Astrocyte of the spinal cord (primary cell): Measurements from ENCODE around the gene ELAVL1.
A peak's percentile ranks its signal among the peaks of the same experiment; 100 is the strongest.
"Not testable (repeated sequence)": the region's sequence is repeated elsewhere in the genome, so short reads cannot be mapped to it uniquely, and the experiment has no call there.

Experiments
- DNase-seq: peaks from one replicate; pipeline ENCODE4 v3.0.0; 2011; ENCODE audit warnings: low read depth, low spot score
- H3K4me3 ChIP-seq: 2 replicates; pipeline ENCODE4 v1.5.1; 2011; ENCODE audit warnings: low read depth, mild to moderate bottlenecking, low read length, moderate library complexity
- in situ Hi-C: cut with HindIII; loops from 2 replicates; pipeline ENCODE4 v1.10.0; 2017; ENCODE audit warnings: low sequenced_read_pairs
- TF ChIP-seq, protein P1 (sequence below): IDR thresholded peaks from 2 replicates; pipeline ENCODE4 v1.5.1; 2012; ENCODE audit warnings: low read depth, mild to moderate bottlenecking, low read length, inconsistent platforms

Gene ELAVL1

DNA sequence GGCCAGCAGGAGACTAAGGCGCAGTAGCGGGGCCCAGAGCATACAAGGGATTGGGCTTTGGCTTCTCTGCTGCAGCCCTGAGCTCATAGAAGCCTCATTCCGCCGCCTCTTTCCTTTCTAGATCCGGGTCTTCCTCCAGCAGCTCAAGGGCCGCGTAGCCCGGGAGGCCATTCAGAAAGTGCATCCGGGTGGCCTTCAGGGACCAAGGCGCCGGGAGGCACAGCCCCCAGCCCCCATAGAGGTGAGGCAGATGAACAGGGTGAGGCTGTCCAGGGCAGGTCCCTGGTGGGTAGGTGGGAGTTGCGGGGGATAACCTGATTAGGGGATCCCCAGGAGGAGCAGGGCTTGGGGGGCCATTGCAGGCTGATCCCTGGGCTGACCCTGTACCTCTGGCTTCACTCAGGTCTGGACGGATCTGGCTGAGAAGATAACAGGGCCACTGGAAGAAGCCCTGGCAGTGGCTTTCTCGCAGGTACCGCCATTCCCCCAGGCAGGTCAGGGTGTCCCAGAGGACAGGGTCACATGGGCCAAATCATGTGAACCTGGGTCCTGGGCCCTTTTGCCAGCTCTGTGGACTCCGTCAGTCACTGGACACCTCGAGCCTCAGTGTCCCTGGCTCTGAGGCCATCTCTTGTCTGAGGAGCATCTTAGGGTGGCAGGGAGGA is 84.0 kb downstream of the ELAVL1 start:
- in situ Hi-C loops, result no loop called here
- TF ChIP-seq, protein P1, sequence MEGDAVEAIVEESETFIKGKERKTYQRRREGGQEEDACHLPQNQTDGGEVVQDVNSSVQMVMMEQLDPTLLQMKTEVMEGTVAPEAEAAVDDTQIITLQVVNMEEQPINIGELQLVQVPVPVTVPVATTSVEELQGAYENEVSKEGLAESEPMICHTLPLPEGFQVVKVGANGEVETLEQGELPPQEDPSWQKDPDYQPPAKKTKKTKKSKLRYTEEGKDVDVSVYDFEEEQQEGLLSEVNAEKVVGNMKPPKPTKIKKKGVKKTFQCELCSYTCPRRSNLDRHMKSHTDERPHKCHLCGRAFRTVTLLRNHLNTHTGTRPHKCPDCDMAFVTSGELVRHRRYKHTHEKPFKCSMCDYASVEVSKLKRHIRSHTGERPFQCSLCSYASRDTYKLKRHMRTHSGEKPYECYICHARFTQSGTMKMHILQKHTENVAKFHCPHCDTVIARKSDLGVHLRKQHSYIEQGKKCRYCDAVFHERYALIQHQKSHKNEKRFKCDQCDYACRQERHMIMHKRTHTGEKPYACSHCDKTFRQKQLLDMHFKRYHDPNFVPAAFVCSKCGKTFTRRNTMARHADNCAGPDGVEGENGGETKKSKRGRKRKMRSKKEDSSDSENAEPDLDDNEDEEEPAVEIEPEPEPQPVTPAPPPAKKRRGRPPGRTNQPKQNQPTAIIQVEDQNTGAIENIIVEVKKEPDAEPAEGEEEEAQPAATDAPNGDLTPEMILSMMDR, result no peak
- no peak for DNase-seq
- peak overlapping the region; percentile 48 for H3K4me3 ChIP-seq

DNA sequence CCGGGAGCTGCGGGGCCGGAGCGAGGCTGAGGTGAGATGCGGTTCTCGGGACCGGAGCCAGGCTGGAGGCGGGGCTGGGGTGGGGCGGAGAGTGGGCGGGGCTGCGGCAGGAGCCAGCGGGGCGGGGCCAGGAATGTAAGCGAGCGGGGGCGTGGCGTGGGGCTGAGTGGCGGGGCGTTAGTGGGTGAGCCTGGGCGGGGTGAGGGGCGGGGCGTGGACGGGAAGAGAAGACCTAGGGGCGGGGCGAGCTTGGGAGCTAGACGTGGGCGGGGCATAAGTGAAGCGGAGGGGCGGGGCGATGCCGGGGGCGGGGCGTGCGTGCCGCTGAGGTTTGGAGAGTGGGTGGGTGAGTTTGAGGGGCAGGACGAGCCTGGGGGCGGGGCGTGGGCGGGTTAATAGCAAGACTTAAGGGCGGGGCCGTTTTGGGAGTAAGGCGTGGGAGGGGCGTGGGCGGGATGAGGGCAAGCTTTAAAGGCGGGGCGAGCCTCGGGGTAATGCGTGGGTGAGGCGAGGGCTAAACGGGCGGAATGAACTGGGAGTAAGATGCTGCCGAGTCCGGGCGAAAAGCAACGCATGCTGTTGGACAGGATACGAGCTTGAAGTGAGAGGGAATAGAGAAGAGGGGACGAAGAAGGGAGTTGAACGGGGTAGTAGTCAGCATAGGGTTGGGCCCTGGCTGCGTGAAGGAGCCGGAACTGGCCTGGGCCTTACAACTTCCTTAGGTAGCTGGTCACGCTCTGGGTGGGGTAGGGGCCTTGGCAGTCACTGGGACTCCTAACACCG is 84.7 kb downstream of the ELAVL1 start:
- in situ Hi-C loops, result no loop called here
- H3K4me3 ChIP-seq, result peak overlapping the region; percentile 48
- DNase-seq, result peak; percentile 98
- TF ChIP-seq, protein P1, result no peak

DNA sequence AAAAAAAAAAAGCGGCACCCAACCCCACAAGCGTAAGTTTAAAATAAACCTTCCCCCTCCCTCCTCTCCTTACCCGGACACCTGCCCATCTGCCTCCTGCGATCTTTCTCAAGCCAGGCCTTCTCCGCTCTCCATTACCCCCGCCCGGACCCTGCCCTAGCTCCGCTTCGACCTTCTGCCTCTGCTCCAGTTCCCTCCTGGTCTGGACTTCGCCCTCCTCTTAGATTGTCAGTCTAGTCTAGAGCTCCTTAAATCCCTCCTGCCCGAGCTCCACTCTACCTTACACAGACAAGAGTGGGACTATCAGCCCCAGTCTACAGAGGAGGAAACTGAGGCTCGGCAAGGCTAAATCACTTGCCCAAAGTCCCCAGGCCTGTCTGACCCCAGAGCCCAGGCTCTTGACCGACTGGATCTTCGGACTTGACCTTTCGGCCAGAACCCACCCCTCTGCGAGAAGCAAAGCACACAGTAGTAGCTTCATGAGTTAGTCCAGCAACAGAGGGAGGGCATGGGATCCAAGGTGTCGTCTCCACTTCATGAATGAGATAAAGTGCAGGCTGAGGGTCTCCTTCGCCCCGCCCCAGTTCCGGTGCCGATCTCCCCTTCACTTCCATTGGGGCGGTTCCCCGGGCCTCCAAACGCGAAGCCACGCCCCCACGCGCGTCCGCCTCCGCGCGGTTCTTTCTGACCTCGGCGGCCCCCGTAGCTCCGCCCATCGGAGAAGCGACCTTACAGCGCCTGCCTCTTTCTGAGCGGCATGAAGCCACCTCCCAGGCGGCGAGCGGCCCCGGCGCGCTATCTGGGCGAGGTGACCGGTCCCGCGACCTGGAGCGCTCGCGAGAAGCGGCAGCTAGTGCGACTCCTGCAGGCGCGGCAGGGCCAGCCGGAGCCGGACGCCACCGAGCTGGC is 85.6 kb downstream of the ELAVL1 start, which contains the start of gene SNAPC2:
Gene SNAPC2, plus strand, starts transcription at position 729 of the 909 bp plus-strand sequence. Its CDS starts 29 bp downstream, at position 758.
- DNase-seq, result peak; percentile 96
- TF ChIP-seq, protein P1, result no peak
- in situ Hi-C loops, result no loop called here
- peak within 1 kb of the TSS; percentile 48 for H3K4me3 ChIP-seq

DNA sequence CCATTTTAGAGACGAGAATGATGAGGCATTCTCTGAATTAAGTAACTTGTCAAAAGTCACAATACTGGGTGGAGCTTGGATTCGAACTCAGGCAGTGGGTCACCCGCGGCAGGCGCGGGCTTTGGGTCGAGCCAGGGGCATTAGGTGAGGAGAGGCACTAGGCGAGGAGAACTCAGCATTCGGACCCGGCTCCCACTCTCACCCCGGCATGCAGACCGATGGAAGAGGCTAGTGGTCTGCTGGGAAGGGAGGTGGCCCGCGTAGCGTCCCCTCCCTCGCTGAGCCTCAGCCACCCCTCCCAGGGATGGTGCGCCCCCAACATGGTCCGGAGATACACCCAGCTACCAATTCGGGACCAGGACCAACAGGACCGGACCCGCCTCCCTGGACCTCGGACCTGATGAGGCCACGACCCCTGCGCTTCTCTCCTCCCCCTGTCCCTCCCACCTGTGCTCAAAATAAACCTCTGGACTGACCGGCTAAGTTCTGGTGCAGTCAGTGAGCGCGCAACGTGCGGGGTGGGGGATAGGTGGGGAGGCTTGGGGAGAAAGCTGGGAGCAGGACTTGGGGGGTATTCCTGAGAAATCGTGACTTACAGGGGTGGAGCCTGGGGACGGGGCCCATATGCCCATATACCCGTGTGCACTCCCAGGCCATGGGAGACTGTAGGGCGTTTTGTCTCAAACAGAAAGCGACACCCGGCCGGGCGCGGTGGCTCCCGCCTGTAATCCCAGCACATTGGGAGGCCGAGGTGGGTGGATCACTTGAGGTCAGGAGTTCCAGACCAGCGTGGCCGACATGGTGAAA is 86.6 kb downstream of the ELAVL1 start:
- no peak overlapping the region for H3K4me3 ChIP-seq
- TF ChIP-seq, protein P1, result no peak
- no peak for DNase-seq
- in situ Hi-C loops, result no loop called here

DNA sequence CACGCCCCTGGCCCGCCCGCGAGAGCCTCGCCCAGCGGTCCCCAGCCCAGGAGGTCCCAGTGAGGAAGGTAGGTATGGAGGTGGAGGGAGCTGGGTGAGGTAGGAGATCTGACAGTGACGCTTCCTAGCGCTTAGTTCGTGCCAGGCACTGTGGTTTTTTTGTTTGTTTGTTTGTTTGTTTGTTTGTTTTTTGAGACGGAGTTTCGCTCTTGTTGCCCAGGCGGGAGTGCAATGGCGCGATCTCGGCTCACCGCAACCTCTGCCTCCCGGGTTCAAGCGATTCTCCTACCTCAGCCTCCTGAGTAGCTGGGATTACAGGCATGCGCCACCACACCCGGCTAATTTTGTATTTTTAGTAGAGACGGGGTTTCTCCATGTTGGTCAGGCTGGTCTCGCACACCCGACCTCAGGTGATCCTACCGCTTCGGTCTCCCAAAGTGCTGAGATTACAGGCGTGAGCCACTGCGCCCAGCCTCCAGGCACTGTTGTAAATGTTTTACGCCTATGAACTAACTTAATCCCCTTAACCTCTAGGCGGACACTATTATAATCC is 87.3 kb downstream of the ELAVL1 start:
- in situ Hi-C loops, DNase-seq, H3K4me3 ChIP-seq: not testable (repeated sequence)

DNA sequence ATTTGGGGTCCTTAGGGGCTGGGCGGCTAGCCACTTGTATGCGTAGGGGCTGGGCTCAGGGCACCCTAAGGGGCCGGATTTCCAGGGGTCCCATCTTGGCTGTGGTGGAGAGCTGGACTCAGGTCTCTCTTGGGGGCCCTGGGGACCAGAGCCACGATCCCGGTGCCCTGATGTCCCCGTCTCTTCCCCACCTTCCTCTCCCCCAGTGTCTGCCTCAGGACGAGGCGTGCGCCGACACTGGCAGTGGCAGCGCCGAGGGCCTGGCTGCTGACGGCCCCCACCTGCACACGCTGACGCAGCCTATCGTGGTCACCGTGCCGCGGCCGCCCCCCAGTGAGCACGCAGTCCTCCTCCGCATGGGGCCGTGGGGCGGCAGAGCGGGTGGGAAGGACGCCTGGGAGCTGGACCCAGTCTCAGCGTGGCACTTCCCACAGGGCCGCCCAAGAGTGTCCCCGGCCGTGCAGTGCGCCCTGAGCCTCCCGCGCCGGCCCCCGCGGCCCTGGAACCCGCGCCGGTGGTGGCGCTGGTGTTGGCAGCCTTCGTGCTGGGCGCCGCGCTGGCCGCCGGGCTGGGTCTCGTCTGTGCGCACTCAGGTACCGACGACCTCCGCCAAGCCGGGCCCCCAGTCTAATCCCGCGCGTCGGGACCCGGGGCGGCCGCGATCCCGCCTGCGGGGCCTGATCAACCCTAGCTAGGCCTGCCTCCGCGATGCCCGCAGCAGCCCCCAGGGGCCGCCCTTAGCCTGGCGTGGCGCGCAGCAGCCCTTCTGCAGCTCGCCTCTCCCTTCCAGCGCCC is 88.0 kb downstream of the ELAVL1 start:
- peak; percentile 40 for DNase-seq
- in situ Hi-C loops, result no loop called here
- TF ChIP-seq, protein P1, result peak; percentile 65
- H3K4me3 ChIP-seq, result no peak overlapping the region
